Heart left ventricle (tissue), 13 donors: ENCODE measurements around the gene SLIT3.

Experiments
- POLR2A ChIP-seq, 2 donors: fragments of 450-650 bp; IDR thresholded peaks; one replicate each; pipeline ENCODE4 v1.6.1; 2017; ENCODE audit warnings: antibody characterized with exemption in 2 of 2, mild to moderate bottlenecking in 2 of 2, moderate library complexity in 2 of 2
- TF ChIP-seq, protein P1 (sequence below), 12 donors: fragments of 200-600 bp; sonication (generic) in 4 of 12; IDR thresholded peaks; one replicate each; pipeline versions ENCODE4 v1.5.0 to v1.8.0; 2018 to 2022; ENCODE audit warnings: antibody characterized with exemption in 12 of 12, mild to moderate bottlenecking in 5 of 12
- donor health status: ischemic (EF 13 %, LVEDD 7.1; RV severe dilation, severe dysfunction).
- donor health status: DM: no; HTN: yes; CAD: no.
- donor health status: DM: no; HTN: no; CAD: no.
- donor health status: ischemic (EF 25% LVEDD 6.9; RV normal size, moderate dysfunction).
- donor health status: ischemic (EF 25% LVEDD 5.7; RV mildly dilated, moderate dysfunction).
- donor health status: ischemic (EF 35%, LVEDD 5.7; RV mildly dilated, moderate dysfunction).
- donor health status: nonischemic (EF 11% LVEDD 7.7; RV severe dilation, severe dysfunction).
- donor health status: DM: yes; HTN: yes; CAD: no.
- donor health status: PGD.
- donor health status: ischemic (EF 29% LVEDD 5.4; RV normal size, mild dysfunction).
- donor health status: nonischemic (EF 23%, LVEDD 6.1; RV moderate dilation, normal function).

DNA sequence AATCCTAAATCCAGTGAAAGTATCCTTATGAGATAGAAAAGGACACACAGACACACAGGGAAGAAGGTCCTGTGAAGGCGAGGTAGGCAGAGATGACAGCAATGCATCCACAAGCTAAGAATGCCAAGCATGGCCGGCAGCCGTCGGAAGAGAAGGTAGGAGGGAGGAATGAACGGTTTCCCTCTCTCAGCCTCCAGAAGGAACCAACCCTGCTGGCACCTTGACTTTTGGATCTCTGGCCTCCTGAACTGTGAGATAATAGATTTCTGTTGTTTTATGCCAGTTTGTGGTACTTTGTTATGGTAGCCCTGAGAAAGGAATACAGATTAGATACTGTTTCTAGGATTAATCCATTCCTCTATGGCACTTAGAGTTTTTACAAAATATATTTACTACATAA is 645.6 kb downstream of the SLIT3 start:
- TF ChIP-seq, protein P1, sequence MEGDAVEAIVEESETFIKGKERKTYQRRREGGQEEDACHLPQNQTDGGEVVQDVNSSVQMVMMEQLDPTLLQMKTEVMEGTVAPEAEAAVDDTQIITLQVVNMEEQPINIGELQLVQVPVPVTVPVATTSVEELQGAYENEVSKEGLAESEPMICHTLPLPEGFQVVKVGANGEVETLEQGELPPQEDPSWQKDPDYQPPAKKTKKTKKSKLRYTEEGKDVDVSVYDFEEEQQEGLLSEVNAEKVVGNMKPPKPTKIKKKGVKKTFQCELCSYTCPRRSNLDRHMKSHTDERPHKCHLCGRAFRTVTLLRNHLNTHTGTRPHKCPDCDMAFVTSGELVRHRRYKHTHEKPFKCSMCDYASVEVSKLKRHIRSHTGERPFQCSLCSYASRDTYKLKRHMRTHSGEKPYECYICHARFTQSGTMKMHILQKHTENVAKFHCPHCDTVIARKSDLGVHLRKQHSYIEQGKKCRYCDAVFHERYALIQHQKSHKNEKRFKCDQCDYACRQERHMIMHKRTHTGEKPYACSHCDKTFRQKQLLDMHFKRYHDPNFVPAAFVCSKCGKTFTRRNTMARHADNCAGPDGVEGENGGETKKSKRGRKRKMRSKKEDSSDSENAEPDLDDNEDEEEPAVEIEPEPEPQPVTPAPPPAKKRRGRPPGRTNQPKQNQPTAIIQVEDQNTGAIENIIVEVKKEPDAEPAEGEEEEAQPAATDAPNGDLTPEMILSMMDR (IDR thresholded peaks at IDR 0.05): no peak
- TF ChIP-seq POLR2A (IDR thresholded peaks at IDR 0.05): no peak
